ENCODE data around the gene PKN1. TPM values are rescaled to one million over a fixed set of nuclear protein-coding genes. Genes with fewer than 3 reads are reported as not detected.
A peak's percentile ranks its signal among the peaks of the same experiment; 100 is the strongest.

The PKN1 gene
- total RNA-seq, 2 experiments from 2014 or later, result 171 TPM

- Mint-ChIP-seq H3K27ac (peak overlapping the region; percentile 96), H3K27me3 (no peaks in the 10 kb centered on the region), H3K9me3 (no peaks in the 10 kb centered on the region), H3K4me3 (peak overlapping the region; percentile 70), H3K4me1 (ENCODE audit: low read depth) (peaks cover 77% of the 10 kb centered on the region), H3K36me3 (ENCODE audit: low read depth) (peaks cover 3% of the 10 kb centered on the region)
- no peak overlapping the region for H3K4me3 ChIP-seq (ENCODE audit: low read length)
- ChIA-PET POLR2A (interaction anchor here (0.8 to 10.0 kb wide), 14 partner anchors 12 to 371 kb away, joined by 3 to 430 read pairs (median 8); partner anchors contain the start of genes ASF1B, DNAJB1, GIPC1 and NDUFB7), CTCF (interaction anchor here (0.7 to 3.9 kb wide), 7 partner anchors 9 to 371 kb away, joined by 3 to 29 read pairs (median 3); partner anchors contain the start of gene DNAJB1)
- intact Hi-C loops (cut with DNase I, micrococcal nuclease), result loop anchor here (1.0 to 2.0 kb wide), 3 partner anchors 8 to 15 kb away; partner anchors contain the start of gene DNAJB1 (in 1 of the 2)
- H3K27me3 ChIP-seq (ENCODE audit: control insufficient read depth in 1 of 2, insufficient read depth in 2 of 2, low read length in 2 of 2), result no peaks in the 10 kb centered on the region
- ATAC-seq (ENCODE audit: poor library complexity) (no peak), DNase-seq (peak in 1 of 14 experiments; percentile 49)
- peaks cover 53% of the 10 kb centered on the region for H3K4me1 ChIP-seq (ENCODE audit: insufficient read depth, low read length)
- no peak for TF ChIP-seq CTCF (IDR thresholded peaks at IDR 0.05)
- no peaks in the 10 kb centered on the region for H3K36me3 ChIP-seq (ENCODE audit: insufficient read depth, low read length)
- H3K27ac ChIP-seq (ENCODE audit: low read depth in 1 of 2, low read length in 2 of 2), result no peak overlapping the region
- no peaks in the 10 kb centered on the region for H3K9me3 ChIP-seq (ENCODE audit: control insufficient read depth in 1 of 2, insufficient read depth in 1 of 2, low read length in 2 of 2)
Measured at GRCh38 chr19:14507704-14508542, 74.8 kb downstream of the PKN1 start.

DNA sequence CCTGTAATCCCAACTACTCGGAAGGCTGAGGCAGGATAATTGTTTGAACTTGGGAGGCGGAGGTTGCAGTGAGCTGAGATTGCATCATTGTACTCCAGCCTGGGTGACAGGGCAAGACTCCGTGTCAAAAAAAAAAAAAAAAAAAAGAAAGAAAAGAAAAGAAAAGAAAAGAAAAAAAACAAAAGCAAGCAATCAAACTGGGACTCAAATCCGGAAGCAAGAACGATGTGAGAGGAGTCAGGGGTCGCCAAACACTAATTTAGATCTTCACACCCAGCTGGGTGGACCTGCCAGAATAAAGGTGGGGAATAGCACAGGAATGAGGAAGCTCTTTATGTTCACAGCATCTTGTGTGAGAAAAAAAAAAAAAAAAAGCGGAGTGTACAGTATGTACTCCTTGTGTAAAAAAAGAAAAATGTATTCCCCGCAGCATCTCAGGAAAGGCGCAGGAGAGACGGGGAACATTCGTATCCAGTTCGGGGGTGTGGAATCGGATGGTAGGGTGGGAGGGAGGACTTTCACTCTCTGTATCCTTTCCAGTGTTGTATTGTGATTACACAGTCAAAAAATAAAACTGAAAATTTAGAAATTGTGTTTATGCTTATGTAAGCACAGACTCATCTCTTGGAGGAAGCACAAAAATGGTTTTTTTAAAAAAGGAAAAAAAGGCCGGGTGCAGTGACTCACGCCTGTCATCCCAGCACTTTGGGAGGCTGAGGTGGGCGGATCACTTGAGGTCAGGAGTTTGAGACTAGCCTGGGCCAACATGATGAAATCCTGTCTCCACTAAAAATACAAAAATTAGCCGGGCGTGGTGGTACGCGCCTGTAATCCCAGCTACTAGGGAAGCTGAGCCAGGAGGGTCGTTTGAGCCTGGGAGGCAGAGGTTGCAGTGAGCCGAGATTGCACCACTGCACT lies 77.5 kb downstream of the PKN1 start:
- H3K4me1 Mint-ChIP-seq (ENCODE audit: low read depth), result peaks cover 80% of the 10 kb centered on the region
- no peak for TF ChIP-seq CTCF (IDR thresholded peaks at IDR 0.05)
- peak overlapping the region; percentile 51 for H3K4me3 Mint-ChIP-seq
- H3K4me1 ChIP-seq (ENCODE audit: insufficient read depth, low read length), result peaks cover 54% of the 10 kb centered on the region
- CTCF ChIA-PET, result interaction anchor here (0.8 to 2.3 kb wide), 4 partner anchors 19 to 162 kb away, joined by 3 to 7 read pairs (median 4); partner anchors contain the start of gene TECR
- no peaks in the 10 kb centered on the region for H3K9me3 ChIP-seq (ENCODE audit: control insufficient read depth in 1 of 2, insufficient read depth in 1 of 2, low read length in 2 of 2)
- H3K27ac Mint-ChIP-seq, result peak overlapping the region; percentile 58
- ATAC-seq (ENCODE audit: poor library complexity) (no peak), DNase-seq (peak in 1 of 14 experiments; percentile 49)
- no peaks in the 10 kb centered on the region for H3K9me3 Mint-ChIP-seq
- H3K27ac ChIP-seq (ENCODE audit: low read depth in 1 of 2, low read length in 2 of 2), result no peak overlapping the region
- no peak overlapping the region for H3K4me3 ChIP-seq (ENCODE audit: low read length)
- peaks cover 30% of the 10 kb centered on the region for H3K36me3 Mint-ChIP-seq (ENCODE audit: low read depth)
- no peaks in the 10 kb centered on the region for H3K27me3 Mint-ChIP-seq
- H3K27me3 ChIP-seq (ENCODE audit: control insufficient read depth in 1 of 2, insufficient read depth in 2 of 2, low read length in 2 of 2), result no peaks in the 10 kb centered on the region
- intact Hi-C loops (cut with DNase I, micrococcal nuclease), result no loop called here
- POLR2A ChIA-PET, result interaction anchor here (1.1 to 10.0 kb wide), 5 partner anchors 9 to 27 kb away, joined by 3 to 430 read pairs (median 5); partner anchors contain the start of genes DNAJB1 and GIPC1
- peaks cover 18% of the 10 kb centered on the region for H3K36me3 ChIP-seq (ENCODE audit: insufficient read depth, low read length)

GRCh38 chr19:14511229-14511593 lies 78.1 kb downstream of the PKN1 start:
- CTCF ChIA-PET, result interaction anchor here (2.3 kb wide), 1 partner anchor 40 kb away, joined by 7 read pairs; no protein-coding TSS in a partner anchor
- intact Hi-C loops (cut with DNase I, micrococcal nuclease), result no loop called here
- TF ChIP-seq CTCF (IDR thresholded peaks at IDR 0.05), result no peak
- no peaks in the 10 kb centered on the region for H3K9me3 Mint-ChIP-seq
- peaks cover 54% of the 10 kb centered on the region for H3K4me1 ChIP-seq (ENCODE audit: insufficient read depth, low read length)
- H3K36me3 ChIP-seq (ENCODE audit: insufficient read depth, low read length), result peaks cover 24% of the 10 kb centered on the region
- no peaks in the 10 kb centered on the region for H3K9me3 ChIP-seq (ENCODE audit: control insufficient read depth in 1 of 2, insufficient read depth in 1 of 2, low read length in 2 of 2)
- H3K4me3 ChIP-seq (ENCODE audit: low read length), result no peak overlapping the region
- peak overlapping the region; percentile 58 for H3K27ac Mint-ChIP-seq
- POLR2A ChIA-PET, result interaction anchor here (1.0 to 10.0 kb wide), 2 partner anchors 9 to 15 kb away, joined by 3 to 430 read pairs; partner anchors contain the start of genes DNAJB1 and GIPC1
- ATAC-seq (ENCODE audit: poor library complexity) (no peak), DNase-seq (no peak)
- peaks cover 80% of the 10 kb centered on the region for H3K4me1 Mint-ChIP-seq (ENCODE audit: low read depth)
- peak overlapping the region; percentile 45 for H3K4me3 Mint-ChIP-seq
- no peaks in the 10 kb centered on the region for H3K27me3 Mint-ChIP-seq
- H3K27me3 ChIP-seq (ENCODE audit: control insufficient read depth in 1 of 2, insufficient read depth in 2 of 2, low read length in 2 of 2), result no peaks in the 10 kb centered on the region
- H3K36me3 Mint-ChIP-seq (ENCODE audit: low read depth), result peaks cover 36% of the 10 kb centered on the region
- no peak overlapping the region for H3K27ac ChIP-seq (ENCODE audit: low read depth in 1 of 2, low read length in 2 of 2)
